Erythroblast (primary cell): ENCODE results near the gene METTL1.
A peak's percentile ranks its signal among the peaks of the same experiment; 100 is the strongest.
"Not testable (repeated sequence)": the region's sequence is repeated elsewhere in the genome, so short reads cannot be mapped to it uniquely, and the experiment has no call there.

Experiments
- DNase-seq, 2 experiments: peaks; one replicate each; lab custom pipeline; 2025; lab: John Stamatoyannopoulos, UW
- GATA1 ChIP-seq: IDR thresholded peaks from 2 replicates; pipeline ENCODE4 v1.6.1; 2011; ENCODE audit warnings: low read depth, mild to moderate bottlenecking, control low read depth, low read length, moderate library complexity
- POLR2A ChIP-seq: IDR thresholded peaks from 2 replicates; pipeline ENCODE4 v1.6.1; 2011; ENCODE audit warnings: mild to moderate bottlenecking, low read length

The METTL1 gene

DNA sequence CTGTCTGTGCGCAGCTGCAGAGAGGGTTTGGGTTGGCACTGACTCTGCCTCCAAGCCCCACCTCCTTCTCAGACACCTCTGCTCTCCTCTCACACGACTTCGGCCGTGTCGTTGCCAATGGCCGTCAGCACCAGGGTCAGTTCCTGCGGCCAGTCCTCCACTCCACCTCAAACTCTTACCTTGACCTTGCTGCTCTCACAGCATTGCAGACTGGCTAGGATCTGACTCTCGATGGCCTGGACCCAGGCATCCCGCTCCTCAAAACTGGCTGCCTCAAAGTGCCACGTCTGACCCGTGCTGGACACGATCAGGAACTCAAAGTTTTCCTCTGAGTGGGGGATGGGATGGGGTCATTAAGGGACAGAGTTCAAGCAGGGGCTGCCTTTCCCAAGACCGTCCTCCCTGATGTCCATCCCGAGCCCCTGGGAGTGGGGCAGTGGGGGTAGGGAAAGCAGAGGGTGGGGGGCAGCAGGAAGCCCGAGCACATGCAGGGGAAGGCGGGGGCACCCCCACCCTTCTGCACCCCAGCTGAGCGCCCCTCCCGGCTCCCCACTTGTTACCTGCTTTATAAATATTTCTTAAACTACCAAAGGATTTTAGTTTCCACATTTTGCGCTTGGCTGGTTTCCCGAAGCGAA, 44.0 kb downstream of the METTL1 start:
- no peak for TF ChIP-seq POLR2A
- TF ChIP-seq GATA1, result no peak
- no peak for DNase-seq

DNA sequence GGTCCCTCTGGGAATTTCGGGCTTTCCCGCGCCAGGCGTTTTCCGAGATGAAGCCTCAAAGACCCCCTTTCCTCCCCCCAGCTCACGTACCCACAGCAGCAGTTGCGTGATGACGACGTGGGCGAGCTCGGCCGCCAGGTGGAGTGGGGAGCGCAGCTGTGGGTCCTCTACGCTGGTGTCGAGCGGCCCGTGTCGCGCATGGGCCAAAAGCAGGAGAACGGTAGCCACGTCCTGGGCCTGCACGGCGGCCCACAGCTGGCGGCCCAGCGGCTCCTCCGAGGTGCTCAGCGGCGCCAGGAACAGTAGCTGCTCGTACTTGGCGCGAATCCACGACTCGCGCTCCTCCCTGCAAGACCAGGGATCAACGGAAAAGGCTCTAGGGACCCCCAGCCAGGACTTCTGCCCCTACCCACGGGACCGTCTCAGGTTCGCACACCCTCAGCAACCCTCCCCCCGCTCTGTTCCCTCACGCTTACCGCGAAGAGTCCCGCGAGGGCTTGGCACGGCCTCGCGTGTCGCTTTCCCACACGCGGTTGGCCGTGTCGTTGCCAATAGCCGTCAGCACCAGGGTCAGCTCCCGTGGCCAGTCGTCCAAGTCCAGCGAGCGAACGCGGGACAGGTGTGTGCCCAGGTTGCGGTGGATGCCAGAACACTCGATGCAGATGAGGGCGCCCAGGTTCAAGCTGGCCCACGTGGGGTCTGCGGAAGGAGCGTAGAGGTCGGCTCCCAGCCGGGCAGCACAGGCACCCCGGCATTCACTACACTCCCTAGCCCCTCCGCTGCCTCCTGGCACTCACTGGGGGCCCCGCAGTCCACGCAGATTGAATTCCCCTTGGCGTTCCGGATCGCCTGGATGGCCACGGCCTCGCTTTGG, 44.8 kb downstream of the METTL1 start:
- DNase-seq, result no peak
- no peak for TF ChIP-seq GATA1
- no peak for TF ChIP-seq POLR2A

DNA sequence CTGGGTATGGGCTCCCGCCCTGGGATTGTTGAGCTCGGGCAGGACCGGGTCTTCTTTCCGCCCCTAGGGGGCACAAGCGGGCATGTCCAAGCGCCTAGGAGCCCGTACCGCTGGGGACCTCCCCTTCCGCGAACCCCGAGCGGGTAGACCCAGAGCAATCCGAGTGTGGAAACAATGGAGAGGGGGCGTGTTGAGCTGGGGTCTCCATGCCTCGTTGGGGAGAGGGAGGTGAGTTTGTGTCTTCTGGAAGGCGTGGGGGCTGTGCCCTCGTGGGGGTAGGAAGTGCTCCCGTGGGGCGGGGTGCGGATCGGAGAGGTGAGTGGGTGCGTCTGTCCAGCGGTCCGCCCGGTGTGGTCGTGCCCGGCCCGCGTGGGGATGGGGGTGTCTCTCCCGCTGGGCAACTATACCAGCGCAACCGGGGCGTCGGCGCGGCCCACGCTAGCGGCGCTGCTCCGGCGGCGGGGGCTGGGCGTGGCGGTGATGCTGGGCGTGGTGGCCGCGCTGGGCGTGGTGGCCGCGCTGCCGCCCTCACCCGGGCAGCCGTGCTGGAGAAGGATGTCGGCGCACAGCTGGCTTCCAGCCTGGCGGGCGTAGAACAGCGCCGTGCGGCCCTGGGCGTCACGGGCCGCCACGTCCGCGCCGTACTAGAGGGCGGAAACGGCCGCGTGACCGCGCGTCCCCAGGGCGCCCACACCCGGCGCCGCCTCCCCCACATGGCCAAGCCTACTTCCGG, 45.6 kb downstream of the METTL1 start:
- TF ChIP-seq GATA1, result no peak
- no peak for TF ChIP-seq POLR2A
- peak; percentile 69 to 76 for DNase-seq

DNA sequence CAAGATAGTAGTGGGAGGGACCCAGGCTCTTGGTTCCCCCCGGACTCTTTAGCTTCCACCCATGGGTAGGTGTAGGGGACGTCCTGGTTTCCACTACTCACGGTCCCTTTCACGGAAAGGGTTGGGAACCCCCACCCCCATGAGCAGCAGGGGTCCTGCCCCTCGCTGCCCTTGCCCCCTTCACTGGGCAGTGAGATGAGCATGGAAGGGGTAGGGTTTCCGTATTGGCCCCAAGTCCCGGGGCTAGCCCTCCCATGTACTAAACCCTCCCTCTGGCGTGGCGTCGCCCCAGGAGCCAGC, 46.1 kb downstream of the METTL1 start:
- no peak for DNase-seq
- TF ChIP-seq POLR2A (no peak), GATA1 (no peak)

DNA sequence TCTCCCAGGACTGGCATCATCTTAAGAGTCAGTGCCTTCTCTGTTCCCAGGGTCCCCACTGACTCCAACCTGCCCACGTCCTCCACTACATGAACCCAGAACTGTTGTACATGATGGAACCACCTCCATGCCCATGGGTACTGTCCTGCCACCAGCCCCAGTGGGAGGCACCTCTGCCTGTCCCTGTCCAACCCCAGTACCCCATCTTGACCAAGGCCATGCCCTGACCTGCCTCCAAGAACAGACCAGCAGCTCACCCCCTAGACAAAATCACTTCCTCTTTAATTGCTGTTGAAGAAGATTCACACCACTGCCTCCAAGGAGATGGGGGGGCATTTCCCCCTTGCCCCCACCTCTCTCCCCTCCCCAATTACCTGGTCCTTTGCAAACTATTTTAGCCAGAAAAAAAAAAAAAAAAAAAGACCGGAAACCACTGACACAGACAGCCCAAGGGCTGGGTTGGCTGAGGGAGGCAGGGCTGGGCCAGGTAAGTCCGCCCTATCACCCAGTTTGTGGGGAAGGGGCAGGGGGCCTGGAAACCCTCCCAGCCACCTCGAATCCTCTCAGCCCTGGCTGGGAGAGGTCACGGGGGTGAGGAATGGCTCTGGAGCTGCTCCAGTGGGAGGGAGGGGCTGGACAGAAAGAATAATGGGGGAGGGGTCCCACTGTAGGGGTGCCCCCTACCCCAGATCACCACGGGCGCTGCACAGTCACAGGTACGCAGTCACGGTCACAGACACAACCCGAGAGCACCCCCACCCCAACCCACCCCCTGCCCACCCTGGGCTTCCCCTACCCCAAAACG, 46.8 kb downstream of the METTL1 start:
- DNase-seq, result no peak
- TF ChIP-seq GATA1 (no peak), POLR2A (no peak)

DNA sequence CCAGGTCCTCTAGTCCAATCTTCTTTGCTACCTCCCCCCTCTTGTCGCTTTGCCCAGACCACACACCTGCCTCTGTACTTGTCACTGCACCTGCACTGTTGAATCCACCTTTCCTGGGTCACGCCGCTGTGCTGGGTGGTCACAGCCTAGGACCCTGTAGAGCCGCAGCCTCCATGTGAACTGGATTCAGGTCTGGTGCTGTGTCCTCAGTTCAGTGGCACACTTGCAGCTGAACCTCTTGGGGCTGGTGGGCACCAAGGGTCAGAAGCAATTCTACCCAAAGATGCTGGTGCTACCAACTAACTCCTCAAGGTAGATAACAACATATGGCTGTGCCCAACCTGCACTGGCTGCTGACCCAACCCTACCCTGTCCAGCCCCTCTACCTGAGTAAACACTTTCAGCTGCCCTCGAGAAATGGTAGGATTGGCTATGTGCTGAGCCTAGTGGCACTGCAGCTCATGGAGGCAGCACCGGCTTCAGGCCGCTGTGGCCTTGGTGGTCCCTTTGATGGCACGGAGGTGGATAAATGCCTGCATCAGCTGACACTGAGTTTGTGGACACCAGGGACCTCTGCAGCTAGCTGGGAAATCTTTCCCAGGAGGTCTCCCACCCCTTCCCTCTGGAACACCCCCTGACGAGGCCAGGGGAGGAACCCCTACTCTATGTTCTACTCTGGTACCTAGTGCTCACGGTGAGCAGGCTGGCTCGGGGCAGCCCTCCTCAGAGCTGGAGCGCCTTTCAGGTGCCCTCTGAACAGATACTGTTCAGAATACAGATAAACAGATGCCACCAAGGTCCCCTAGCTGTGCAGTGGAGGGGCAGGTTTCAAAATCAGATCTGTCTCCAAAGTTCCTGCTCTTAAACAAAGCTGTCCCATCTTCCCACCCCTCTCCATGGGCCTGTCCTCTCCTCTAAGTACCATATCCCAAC, 47.6 kb downstream of the METTL1 start:
- TF ChIP-seq GATA1, result no peak
- no peak for TF ChIP-seq POLR2A
- DNase-seq, result no peak

DNA sequence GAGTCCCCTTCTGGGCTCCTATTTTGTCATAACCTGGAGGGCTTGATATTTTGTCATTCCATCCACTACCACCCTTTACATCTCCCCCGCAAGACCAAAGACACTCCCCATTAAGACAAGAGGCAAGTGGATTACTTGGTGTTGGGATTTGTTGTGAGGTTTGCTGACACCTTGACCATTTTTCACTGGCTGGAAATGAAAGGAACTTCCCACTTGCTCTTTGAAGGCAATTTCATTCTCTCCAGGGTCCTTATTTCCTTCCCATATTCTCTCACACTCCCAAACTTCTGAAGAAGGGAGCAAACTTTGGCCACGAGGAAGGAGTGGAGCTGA, 48.3 kb downstream of the METTL1 start:
- TF ChIP-seq POLR2A (no peak), GATA1 (no peak)
- no peak for DNase-seq

DNA sequence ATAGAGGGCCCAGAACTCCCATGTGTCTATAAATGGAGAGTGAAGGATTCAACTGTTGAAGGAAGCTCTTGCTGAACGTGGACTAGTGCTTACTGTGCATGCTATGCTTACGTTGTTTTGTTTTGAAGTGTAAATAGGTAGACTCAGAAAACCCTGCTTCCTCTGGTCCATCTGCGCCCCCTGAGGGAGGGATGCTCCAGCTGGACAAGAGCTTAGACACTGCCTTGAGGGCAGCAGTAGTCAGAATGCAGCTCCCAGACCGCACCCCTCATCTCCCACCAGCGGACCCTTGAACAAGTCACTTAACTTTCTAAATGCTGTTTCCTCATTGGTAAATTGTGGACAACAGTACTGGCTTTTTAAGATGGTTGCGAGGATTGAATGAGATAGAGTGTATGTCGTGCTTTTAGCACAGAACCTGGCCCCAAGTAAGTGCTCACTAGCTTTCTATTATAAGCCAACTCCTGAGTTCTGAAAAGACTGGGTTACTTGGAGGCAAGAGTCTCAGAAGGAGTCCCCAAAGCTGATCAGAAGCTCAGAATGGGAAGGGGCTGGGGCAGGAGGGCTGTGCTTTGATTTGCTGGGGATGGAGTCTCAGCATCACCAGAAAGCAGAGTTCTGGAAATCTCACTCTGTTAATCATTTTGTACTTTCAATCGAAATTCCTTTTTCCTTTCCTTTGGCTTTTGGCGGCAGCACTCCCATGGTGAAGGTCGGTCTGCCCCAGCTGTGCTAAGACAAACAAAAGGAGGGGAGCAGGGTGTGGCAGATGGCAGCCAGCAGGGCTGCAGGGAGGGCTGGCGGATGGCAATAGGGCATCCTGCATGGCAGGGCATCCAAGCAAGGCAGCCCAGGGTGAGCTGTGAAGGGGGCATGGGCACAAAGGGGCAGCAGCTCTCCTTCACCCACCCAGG, 48.9 kb downstream of the METTL1 start:
- no peak for DNase-seq
- TF ChIP-seq GATA1 (no peak), POLR2A (no peak)

DNA sequence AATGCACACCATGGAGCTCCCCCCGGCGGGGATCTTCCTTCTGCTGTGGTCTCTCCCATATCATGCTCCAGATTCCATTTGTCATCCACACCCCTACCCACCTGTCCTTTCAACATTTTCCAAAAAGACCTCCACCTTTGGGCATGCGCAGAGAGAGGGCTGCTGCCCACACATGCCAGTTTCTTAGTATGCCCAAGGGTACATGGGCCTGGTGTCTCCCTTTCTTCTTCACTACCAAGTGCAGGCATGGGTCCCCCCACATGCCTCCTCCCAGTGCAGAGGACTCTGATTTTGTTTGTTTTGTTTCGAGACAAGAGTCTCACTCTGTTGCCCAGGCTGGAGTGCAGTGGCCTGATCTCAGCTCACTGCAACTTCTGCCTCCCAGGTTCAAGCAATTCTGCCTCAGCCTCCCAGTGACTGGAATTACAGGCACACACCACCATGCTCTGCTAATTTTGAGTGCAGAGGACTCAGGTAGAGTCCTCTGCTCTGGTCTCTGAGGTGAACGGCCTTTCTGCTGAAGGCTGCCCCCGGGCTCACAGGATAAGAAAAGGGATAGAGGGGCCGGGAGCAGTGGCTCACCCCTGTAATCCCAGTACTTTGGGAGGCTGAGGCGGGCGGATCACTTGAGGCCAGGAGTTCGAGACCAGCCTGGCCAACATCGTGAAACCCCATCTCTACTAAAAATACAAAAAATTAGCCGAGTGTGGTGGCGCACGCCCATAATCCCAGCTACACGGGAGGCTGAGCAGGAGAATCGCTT, 49.9 kb downstream of the METTL1 start:
- DNase-seq, result not testable (repeated sequence)

DNA sequence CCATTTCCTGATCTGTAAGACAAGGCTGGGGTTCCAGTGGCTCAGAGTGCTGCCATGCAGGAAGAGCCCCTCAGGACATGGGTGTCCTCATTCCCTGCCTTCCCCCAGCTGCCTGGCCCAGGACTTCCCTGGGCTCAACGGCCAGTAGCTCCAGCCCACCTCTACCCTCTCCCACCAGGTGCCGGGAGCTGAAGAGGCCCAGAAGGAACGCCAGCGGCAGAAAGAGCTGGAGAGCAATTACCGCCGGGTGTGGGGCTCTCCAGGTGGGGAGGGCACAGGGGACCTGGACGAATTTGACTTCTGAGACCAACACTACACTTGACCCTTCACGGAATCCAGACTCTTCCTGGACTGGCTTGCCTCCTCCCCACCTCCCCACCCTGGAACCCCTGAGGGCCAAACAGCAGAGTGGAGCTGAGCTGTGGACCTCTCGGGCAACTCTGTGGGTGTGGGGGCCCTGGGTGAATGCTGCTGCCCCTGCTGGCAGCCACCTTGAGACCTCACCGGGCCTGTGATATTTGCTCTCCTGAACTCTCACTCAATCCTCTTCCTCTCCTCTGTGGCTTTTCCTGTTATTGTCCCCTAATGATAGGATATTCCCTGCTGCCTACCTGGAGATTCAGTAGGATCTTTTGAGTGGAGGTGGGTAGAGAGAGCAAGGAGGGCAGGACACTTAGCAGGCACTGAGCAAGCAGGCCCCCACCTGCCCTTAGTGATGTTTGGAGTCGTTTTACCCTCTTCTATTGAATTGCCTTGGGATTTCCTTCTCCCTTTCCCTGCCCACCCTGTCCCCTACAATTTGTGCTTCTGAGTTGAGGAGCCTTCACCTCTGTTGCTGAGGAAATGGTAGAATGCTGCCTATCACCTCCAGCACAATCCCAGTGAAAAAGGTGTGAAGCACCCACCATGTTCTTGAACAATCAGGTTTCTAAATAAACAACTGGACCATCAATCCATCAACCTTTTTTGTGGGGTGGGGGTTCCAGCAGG, 51.0 kb downstream of the METTL1 start:
- no peak for DNase-seq
- TF ChIP-seq POLR2A, result no peak
- no peak for TF ChIP-seq GATA1
